Lower lobe of right lung (tissue), 2 donors: ENCODE measurements around the gene ARHGAP25. TPM values are rescaled to one million over a fixed set of nuclear protein-coding genes. Genes with fewer than 3 reads are reported as not detected.

Source experiments
- ATAC-seq, 2 donors: fragments of 200-7000 bp; cut with Tn5 transposase; one replicate each; pipeline ENCODE4 v1.9.1; 2020 to 2022; ENCODE audit warnings: mild to moderate bottlenecking in 2 of 2, moderate library complexity in 2 of 2
- DNase-seq: peaks from one replicate; pipeline ENCODE4 v3.0.0-alpha.2; 2020
- H3K27ac ChIP-seq: fragments of 200-600 bp; one replicate; pipeline ENCODE4 v1.8.0; 2022
- H3K27me3 ChIP-seq: fragments of 200-600 bp; one replicate; pipeline ENCODE4 v1.8.0; 2022; ENCODE audit warnings: low read depth
- H3K36me3 ChIP-seq: fragments of 200-600 bp; one replicate; pipeline ENCODE4 v1.8.0; 2022; ENCODE audit warnings: mild to moderate bottlenecking
- H3K4me1 ChIP-seq: fragments of 200-600 bp; one replicate; pipeline ENCODE4 v1.8.0; 2022
- H3K4me3 ChIP-seq: fragments of 200-600 bp; one replicate; pipeline ENCODE4 v1.8.0; 2022; ENCODE audit warnings: mild to moderate bottlenecking
- H3K9me3 ChIP-seq: fragments of 200-600 bp; one replicate; pipeline ENCODE4 v1.8.0; 2022
- intact Hi-C: fragments of 100-400 bp; cut with DNase I; formaldehyde crosslinking; loops from one replicate; pipeline ENCODE4 v1.11.0; 2022
- total RNA-seq: library from RNA; stranded (reverse); fragmentation: NEBNext Ultra II Directional; extraction: Animal tissue kit (Norgen Biotek cat#: 25700); gene quantifications from one replicate; pipeline ENCODE4 v1.2.1, GENCODE V29; 2021
- TF ChIP-seq, protein P1 (sequence below): fragments of 200-600 bp; IDR thresholded peaks from one replicate; pipeline ENCODE4 v1.8.0; 2022; ENCODE audit warnings: antibody characterized with exemption, mild to moderate bottlenecking
- donor health status: DM: no; HTN: yes; CAD: no; lungs with severe emphysema.

Gene ARHGAP25
- total RNA-seq, 1 donor from 2014 or later = 48.5 TPM

DNA sequence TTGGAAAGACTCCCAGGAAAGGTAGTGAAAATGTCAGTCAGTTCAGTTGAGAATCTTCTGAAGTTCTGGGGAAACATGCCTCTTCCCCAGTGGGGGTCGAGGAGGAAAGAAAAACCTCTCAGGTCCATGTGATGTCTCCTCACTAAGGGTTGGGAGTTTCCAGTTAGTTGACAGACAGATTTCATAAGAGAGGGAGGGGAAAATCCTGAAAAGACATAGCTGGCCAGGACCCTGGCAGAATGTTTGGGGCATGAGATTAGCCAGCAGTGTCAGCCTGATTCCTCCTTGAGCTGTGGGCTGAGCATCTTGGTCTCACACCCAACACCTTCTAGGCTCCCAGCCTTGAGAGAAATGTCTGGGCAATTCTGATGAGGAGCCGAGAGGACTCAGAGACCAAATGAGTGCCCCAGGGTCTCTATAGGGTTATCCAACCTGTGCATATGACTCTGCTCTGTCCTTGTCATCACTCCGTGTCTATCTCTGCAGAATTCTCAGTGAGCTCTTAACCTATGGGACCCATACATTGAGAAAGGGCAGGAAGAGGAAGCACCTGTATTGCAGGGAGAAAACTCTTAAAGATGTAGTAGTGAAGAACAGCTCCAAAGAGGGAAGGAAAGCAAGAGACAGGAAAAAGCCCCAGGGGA lies 122.7 kb downstream of the ARHGAP25 start:
- TF ChIP-seq, protein P1, sequence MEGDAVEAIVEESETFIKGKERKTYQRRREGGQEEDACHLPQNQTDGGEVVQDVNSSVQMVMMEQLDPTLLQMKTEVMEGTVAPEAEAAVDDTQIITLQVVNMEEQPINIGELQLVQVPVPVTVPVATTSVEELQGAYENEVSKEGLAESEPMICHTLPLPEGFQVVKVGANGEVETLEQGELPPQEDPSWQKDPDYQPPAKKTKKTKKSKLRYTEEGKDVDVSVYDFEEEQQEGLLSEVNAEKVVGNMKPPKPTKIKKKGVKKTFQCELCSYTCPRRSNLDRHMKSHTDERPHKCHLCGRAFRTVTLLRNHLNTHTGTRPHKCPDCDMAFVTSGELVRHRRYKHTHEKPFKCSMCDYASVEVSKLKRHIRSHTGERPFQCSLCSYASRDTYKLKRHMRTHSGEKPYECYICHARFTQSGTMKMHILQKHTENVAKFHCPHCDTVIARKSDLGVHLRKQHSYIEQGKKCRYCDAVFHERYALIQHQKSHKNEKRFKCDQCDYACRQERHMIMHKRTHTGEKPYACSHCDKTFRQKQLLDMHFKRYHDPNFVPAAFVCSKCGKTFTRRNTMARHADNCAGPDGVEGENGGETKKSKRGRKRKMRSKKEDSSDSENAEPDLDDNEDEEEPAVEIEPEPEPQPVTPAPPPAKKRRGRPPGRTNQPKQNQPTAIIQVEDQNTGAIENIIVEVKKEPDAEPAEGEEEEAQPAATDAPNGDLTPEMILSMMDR = no peak
- no peaks in the 10 kb centered on the region for H3K27me3 ChIP-seq
- H3K4me1 ChIP-seq = no peaks in the 10 kb centered on the region
- H3K27ac ChIP-seq = no peak overlapping the region
- H3K4me3 ChIP-seq = no peak overlapping the region
- DNase-seq (no peak), ATAC-seq (no peak)
- H3K9me3 ChIP-seq = no peaks in the 10 kb centered on the region
- H3K36me3 ChIP-seq = no peaks in the 10 kb centered on the region
- intact Hi-C loops = no loop called here

DNA sequence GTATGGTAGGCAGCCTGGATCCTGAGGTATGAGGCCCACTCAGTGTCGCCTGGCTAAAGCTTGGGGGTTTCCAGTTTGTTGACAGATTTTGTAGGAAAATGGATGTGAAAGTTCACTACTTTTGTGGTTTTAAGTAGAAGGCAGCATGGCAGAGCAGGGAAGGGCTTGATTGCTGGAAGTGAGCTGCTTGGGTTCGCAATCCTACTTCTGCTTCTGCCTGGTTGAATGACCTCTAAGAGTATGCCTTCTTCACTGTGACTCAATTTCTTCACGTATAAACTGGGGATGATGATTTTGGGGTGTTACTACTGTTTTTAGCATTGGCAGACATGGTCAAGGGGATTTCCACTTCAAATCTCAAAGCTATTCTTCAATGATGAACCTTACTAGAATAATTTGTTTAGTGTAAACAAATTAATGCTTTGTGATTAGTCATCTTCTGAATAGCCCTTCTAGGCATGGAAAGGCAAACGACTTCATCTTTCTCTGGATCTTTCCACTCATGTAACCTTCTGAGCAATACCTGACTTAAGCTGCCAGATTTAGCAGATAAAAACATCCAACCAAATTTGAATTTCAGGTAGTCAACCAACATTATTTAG lies 123.3 kb downstream of the ARHGAP25 start:
- ATAC-seq (peak in 1 of 2 donors; percentile 32), DNase-seq (no peak)
- intact Hi-C loops = no loop called here
- TF ChIP-seq, protein P1 = no peak
- Histone ChIP-seq H3K4me3 (no peak overlapping the region), H3K9me3 (no peaks in the 10 kb centered on the region), H3K27me3 (no peaks in the 10 kb centered on the region), H3K36me3 (no peaks in the 10 kb centered on the region), H3K27ac (no peak overlapping the region), H3K4me1 (no peaks in the 10 kb centered on the region)

DNA sequence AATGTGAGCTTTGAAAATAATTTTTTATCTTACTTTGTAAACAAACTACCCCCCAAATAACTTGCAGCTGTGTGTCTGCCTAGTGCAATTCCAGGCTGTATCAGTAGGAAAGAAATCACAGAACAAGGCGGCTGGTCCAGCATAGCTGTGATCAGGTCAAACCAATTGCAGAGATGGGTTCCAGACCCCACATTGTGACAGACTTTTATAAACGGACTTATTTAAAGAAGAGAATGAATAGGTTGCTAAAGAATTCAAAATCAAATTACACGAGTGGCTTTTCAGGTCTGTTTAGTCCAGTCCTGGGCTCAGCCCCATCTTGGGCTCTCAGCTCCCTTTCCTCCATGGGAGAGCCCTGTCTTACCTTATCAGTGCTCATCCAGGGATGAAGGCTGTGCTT lies 125.5 kb downstream of the ARHGAP25 start:
- Histone ChIP-seq H3K4me1 (no peaks in the 10 kb centered on the region), H3K27me3 (no peaks in the 10 kb centered on the region), H3K36me3 (no peaks in the 10 kb centered on the region), H3K4me3 (no peak overlapping the region), H3K27ac (no peak overlapping the region), H3K9me3 (no peaks in the 10 kb centered on the region)
- DNase-seq (no peak), ATAC-seq (no peak)
- TF ChIP-seq, protein P1 = no peak
- intact Hi-C loops = no loop called here

- Histone ChIP-seq H3K27me3 (no peaks in the 10 kb centered on the region), H3K4me1 (no peaks in the 10 kb centered on the region), H3K9me3 (no peaks in the 10 kb centered on the region), H3K27ac (no peak overlapping the region), H3K36me3 (no peaks in the 10 kb centered on the region), H3K4me3 (no peak overlapping the region)
- TF ChIP-seq, protein P1 = no peak
- DNase-seq = no peak
- ATAC-seq = peak in 1 of 2 donors; percentile 41
- intact Hi-C loops = no loop called here
Measured at GRCh38 chr2:68861330-68861729, 126.7 kb downstream of the ARHGAP25 start.

- no peak for ATAC-seq
- intact Hi-C loops = no loop called here
- Histone ChIP-seq H3K4me1 (no peaks in the 10 kb centered on the region), H3K27me3 (no peaks in the 10 kb centered on the region), H3K9me3 (no peaks in the 10 kb centered on the region), H3K4me3 (no peak overlapping the region), H3K36me3 (no peaks in the 10 kb centered on the region), H3K27ac (no peak overlapping the region)
- DNase-seq = no peak
- TF ChIP-seq, protein P1 = no peak
Measured at GRCh38 chr2:68862889-68863288, 128.3 kb downstream of the ARHGAP25 start.
